C4-2B (cell line): ENCODE measurements around the gene SEC61G.

Source experiments
- CTCF ChIP-seq: fragments of 450-650 bp; conservative IDR thresholded peaks from 2 replicates; pipeline ENCODE4 v1.5.1; 2017; ENCODE audit warnings: mild to moderate bottlenecking
- ZFX ChIP-seq: fragments of 450-650 bp; IDR thresholded peaks from 2 replicates; pipeline ENCODE4 v1.6.1; 2017

- TF ChIP-seq CTCF (no peak), ZFX (no peak)
Measured at GRCh38 chr7:54743580-54743979, 15.4 kb downstream of the SEC61G start.
